Cardiac fibroblast (primary cell): ENCODE measurements around the gene SETD2.

ENCODE experiments used
- DNase-seq, 2 donors: peaks; one replicate each; pipeline versions ENCODE4 v3.0.0 to v3.0.0-alpha.2; 2010; ENCODE audit warnings: low read depth in 2 of 2
- H3K4me3 ChIP-seq, 2 donors: replicated peaks in 1 of 2; 1 replicate in 1 of 2; 2 replicates in 1 of 2; pipeline ENCODE4 v1.5.1; 2011; ENCODE audit warnings: low read depth in 2 of 2, low read length in 2 of 2, mild to moderate bottlenecking in 2 of 2, moderate library complexity in 1 of 2
- CTCF ChIP-seq: IDR thresholded peaks from one replicate; pipeline ENCODE4 v1.5.1; 2011; ENCODE audit warnings: low read depth, mild to moderate bottlenecking, low read length, inconsistent platforms

SETD2 gene

GRCh38 chr3:46999516-47000197, 164.3 kb downstream of the SETD2 start:
- TF ChIP-seq CTCF, result no peak
- no peak for DNase-seq
- no peak overlapping the region for H3K4me3 ChIP-seq

- DNase-seq, result no peak
- H3K4me3 ChIP-seq, result no peak overlapping the region
- no peak for TF ChIP-seq CTCF
These were observed 164.9 kb downstream of the SETD2 start for GRCh38 chr3:46998852-46999515.

GRCh38 chr3:46998121-46998851, 165.6 kb downstream of the SETD2 start:
- peak; percentile 49 to 62 for DNase-seq
- no peak overlapping the region for H3K4me3 ChIP-seq
- TF ChIP-seq CTCF, result peak; percentile 86

- TF ChIP-seq CTCF, result no peak
These were observed 166.3 kb downstream of the SETD2 start for GRCh38 chr3:46997453-46998091.

GRCh38 chr3:46996689-46997452, 167.0 kb downstream of the SETD2 start:
- no peak for TF ChIP-seq CTCF
- no peak for DNase-seq
- H3K4me3 ChIP-seq, result no peak overlapping the region

More at GRCh38 chr3:46997453-46998091, 166.3 kb downstream of the SETD2 start:
- DNase-seq, result no peak
- H3K4me3 ChIP-seq, result no peak overlapping the region
